Neural progenitor cell (in vitro differentiated cells): ENCODE data around the gene TCERG1L. TPM values are rescaled to one million over a fixed set of nuclear protein-coding genes. Genes with fewer than 3 reads are reported as not detected.

Experiments
- DNase-seq: peaks from one replicate; pipeline ENCODE4 v3.0.0-alpha.2; 2016; ENCODE audit warnings: low spot score
- H2AFZ ChIP-seq: fragments of 200-600 bp; sonication (generic); replicated peaks from 2 replicates; pipeline ENCODE4 v1.6.1; 2016; ENCODE audit warnings: antibody characterized with exemption
- H3F3A ChIP-seq: fragments of 200-600 bp; sonication (generic); 2 replicates; pipeline ENCODE4 v1.6.1; 2016; ENCODE audit warnings: antibody characterized with exemption, low read depth
- H3K27ac ChIP-seq: fragments of 200-600 bp; sonication (generic); 2 replicates; pipeline ENCODE4 v1.5.1; 2016; ENCODE audit warnings: mild to moderate bottlenecking
- H3K27me3 ChIP-seq: fragments of 200-600 bp; sonication (generic); 2 replicates; pipeline ENCODE4 v1.6.1; 2016; ENCODE audit warnings: mild to moderate bottlenecking, moderate library complexity
- H3K36me3 ChIP-seq: fragments of 200-600 bp; sonication (generic); 2 replicates; pipeline ENCODE4 v1.5.1; 2016
- H3K4me1 ChIP-seq: fragments of 200-600 bp; sonication (generic); 2 replicates; pipeline ENCODE4 v1.6.1; 2016; ENCODE audit warnings: mixed run types
- H3K4me2 ChIP-seq: fragments of 200-600 bp; sonication (generic); 2 replicates; pipeline ENCODE4 v1.6.1; 2016
- H3K4me3 ChIP-seq: fragments of 200-600 bp; sonication (generic); 2 replicates; pipeline ENCODE4 v1.5.1; 2016
- H3K79me2 ChIP-seq: fragments of 200-600 bp; sonication (generic); 2 replicates; pipeline ENCODE4 v1.6.1; 2016; ENCODE audit warnings: low read depth
- H3K9ac ChIP-seq: fragments of 200-600 bp; sonication (generic); 2 replicates; pipeline ENCODE4 v1.6.1; 2016
- H3K9me3 ChIP-seq: fragments of 200-600 bp; sonication (generic); 2 replicates; pipeline ENCODE4 v1.5.1; 2016; ENCODE audit warnings: low read depth
- H4K20me1 ChIP-seq: fragments of 200-600 bp; sonication (generic); 2 replicates; pipeline ENCODE4 v1.6.1; 2016; ENCODE audit warnings: low read depth
- H3K27ac Mint-ChIP-seq: 3 replicates; pipeline ENCODE4 v1.8.0; 2021; ENCODE audit warnings: mixed read lengths
- H3K27me3 Mint-ChIP-seq: 2 replicates; pipeline ENCODE4 v1.8.0; 2022; ENCODE audit warnings: low read depth, mild to moderate bottlenecking, inconsistent platforms, moderate library complexity, mixed read lengths; ENCODE audit not compliant: insufficient read depth
- H3K36me3 Mint-ChIP-seq: 3 replicates; pipeline ENCODE4 v1.8.0; 2021; ENCODE audit warnings: mixed read lengths
- H3K4me1 Mint-ChIP-seq: 3 replicates; pipeline ENCODE4 v1.8.0; 2021; ENCODE audit warnings: mixed read lengths
- H3K4me3 Mint-ChIP-seq: 3 replicates; pipeline ENCODE4 v1.8.0; 2021; ENCODE audit warnings: mild to moderate bottlenecking, moderate library complexity, mixed read lengths
- H3K9me3 Mint-ChIP-seq: 3 replicates; pipeline ENCODE4 v1.8.0; 2020; ENCODE audit warnings: mixed read lengths
- EZH2 ChIP-seq: fragments of 200-600 bp; sonication (generic); IDR thresholded peaks from 2 replicates; pipeline ENCODE4 v1.6.1; 2017; ENCODE audit warnings: antibody characterized with exemption, mild to moderate bottlenecking, moderate library complexity
- EZH2phosphoT487 ChIP-seq: fragments of 200-600 bp; sonication (generic); IDR thresholded peaks from 2 replicates; pipeline ENCODE4 v1.6.1; 2017; ENCODE audit warnings: antibody characterized with exemption
- total RNA-seq: library from RNA; depleted of rRNA; stranded (reverse); fragments of >200 nt; gene quantifications from 2 replicates; pipeline ENCODE4 v1.2.3, GENCODE V29; 2015; ENCODE audit warnings: low replicate concordance
- TF ChIP-seq, protein P1 (sequence below): fragments of 200-600 bp; sonication (generic); IDR thresholded peaks from 2 replicates; pipeline ENCODE4 v1.5.1; 2017; ENCODE audit warnings: antibody characterized with exemption, mild to moderate bottlenecking

The TCERG1L gene
- total RNA-seq, 1 donor from 2014 or later: 1.8 TPM

DNA sequence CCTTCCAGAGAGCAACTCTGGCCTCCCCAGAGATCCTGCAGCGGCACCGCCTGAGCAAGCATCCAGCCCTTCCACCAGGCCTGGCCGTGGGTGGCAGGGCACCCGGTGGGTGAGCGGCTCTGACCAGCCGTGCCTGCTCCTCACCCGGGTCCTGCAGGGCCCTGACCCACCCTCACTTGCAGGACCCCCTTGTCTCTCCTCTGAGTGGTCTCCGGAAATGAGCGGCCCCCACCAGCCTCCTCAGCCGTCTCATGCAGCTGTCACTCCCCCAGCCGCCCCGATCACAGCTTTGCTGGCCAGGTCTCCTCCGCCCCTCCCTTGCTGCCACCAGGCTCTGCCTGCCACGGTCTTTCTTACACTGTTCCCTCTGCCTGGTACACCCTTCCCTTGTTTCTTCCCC, 218.2 kb downstream of the TCERG1L start:
- Mint-ChIP-seq H3K9me3 (peaks cover 6% of the 10 kb centered on the region), H3K27ac (no peak overlapping the region), H3K4me3 (no peak overlapping the region), H3K4me1 (peaks cover 8% of the 10 kb centered on the region), H3K36me3 (no peaks in the 10 kb centered on the region), H3K27me3 (peaks cover 4% of the 10 kb centered on the region)
- peaks cover 4% of the 10 kb centered on the region for H3K4me1 ChIP-seq
- no peaks in the 10 kb centered on the region for H3K9me3 ChIP-seq
- no peak overlapping the region for H3K4me3 ChIP-seq
- no peak for DNase-seq
- no peak overlapping the region for H3K4me2 ChIP-seq
- H2AFZ ChIP-seq: no peak overlapping the region
- H3K9ac ChIP-seq: no peak overlapping the region
- no peaks in the 10 kb centered on the region for H3F3A ChIP-seq
- no peaks in the 10 kb centered on the region for H3K27me3 ChIP-seq
- no peaks in the 10 kb centered on the region for H3K79me2 ChIP-seq
- no peaks in the 10 kb centered on the region for H3K36me3 ChIP-seq
- no peak for TF ChIP-seq EZH2phosphoT487
- TF ChIP-seq, protein P1, sequence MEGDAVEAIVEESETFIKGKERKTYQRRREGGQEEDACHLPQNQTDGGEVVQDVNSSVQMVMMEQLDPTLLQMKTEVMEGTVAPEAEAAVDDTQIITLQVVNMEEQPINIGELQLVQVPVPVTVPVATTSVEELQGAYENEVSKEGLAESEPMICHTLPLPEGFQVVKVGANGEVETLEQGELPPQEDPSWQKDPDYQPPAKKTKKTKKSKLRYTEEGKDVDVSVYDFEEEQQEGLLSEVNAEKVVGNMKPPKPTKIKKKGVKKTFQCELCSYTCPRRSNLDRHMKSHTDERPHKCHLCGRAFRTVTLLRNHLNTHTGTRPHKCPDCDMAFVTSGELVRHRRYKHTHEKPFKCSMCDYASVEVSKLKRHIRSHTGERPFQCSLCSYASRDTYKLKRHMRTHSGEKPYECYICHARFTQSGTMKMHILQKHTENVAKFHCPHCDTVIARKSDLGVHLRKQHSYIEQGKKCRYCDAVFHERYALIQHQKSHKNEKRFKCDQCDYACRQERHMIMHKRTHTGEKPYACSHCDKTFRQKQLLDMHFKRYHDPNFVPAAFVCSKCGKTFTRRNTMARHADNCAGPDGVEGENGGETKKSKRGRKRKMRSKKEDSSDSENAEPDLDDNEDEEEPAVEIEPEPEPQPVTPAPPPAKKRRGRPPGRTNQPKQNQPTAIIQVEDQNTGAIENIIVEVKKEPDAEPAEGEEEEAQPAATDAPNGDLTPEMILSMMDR: no peak
- no peak for TF ChIP-seq EZH2
- no peaks in the 10 kb centered on the region for H4K20me1 ChIP-seq
- no peak overlapping the region for H3K27ac ChIP-seq

DNA sequence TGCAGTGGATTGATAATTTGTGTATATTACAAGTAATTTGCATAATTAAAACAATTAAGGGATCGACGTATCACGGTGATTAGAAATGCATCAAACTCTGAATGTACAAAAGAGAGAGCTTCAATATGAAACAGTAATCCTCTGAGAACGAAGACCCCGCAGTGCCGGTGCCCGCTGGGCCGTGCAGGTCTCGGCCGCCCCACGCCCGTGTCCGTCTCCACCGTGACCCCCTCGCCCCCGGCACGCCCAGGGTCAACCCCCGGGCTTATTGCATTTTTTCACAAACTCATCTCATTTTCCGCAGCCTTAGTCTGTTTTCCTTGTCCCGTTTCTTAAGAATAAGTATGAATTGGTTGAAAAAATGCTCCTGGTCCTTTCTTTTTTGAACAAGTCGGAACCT, 218.6 kb downstream of the TCERG1L start:
- no peak overlapping the region for H3K4me3 ChIP-seq
- Mint-ChIP-seq H3K36me3 (no peaks in the 10 kb centered on the region), H3K27ac (no peak overlapping the region), H3K27me3 (peaks cover 4% of the 10 kb centered on the region), H3K4me1 (peaks cover 8% of the 10 kb centered on the region), H3K9me3 (peaks cover 6% of the 10 kb centered on the region), H3K4me3 (no peak overlapping the region)
- no peaks in the 10 kb centered on the region for H4K20me1 ChIP-seq
- no peaks in the 10 kb centered on the region for H3K27me3 ChIP-seq
- no peak overlapping the region for H3K4me2 ChIP-seq
- H3K79me2 ChIP-seq: no peaks in the 10 kb centered on the region
- peaks cover 4% of the 10 kb centered on the region for H3K4me1 ChIP-seq
- H3K9ac ChIP-seq: no peak overlapping the region
- H3K27ac ChIP-seq: no peak overlapping the region
- no peak for DNase-seq
- TF ChIP-seq, protein P1: no peak
- TF ChIP-seq EZH2phosphoT487: no peak
- TF ChIP-seq EZH2: no peak
- H3K9me3 ChIP-seq: no peaks in the 10 kb centered on the region
- no peaks in the 10 kb centered on the region for H3K36me3 ChIP-seq
- no peaks in the 10 kb centered on the region for H3F3A ChIP-seq
- no peak overlapping the region for H2AFZ ChIP-seq

DNA sequence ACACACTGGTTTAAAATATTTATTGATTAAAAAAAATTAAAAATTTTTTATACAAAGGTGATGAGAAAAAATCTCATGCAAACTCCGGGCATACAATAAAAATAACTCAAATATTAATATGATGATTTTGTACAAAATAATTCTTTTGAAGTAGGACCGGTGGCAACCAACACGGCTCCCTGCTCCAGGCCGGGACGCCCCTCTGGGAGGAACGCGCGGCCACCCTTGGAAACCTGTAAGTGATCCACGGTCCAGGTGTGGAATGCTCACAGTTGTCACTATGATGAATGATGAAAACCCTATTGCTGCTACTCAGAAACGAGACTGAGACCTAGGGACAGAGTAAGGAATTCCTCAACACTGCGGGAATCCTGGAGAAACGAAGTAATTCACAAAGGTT, 219.1 kb downstream of the TCERG1L start:
- DNase-seq: no peak
- no peaks in the 10 kb centered on the region for H3F3A ChIP-seq
- H4K20me1 ChIP-seq: no peaks in the 10 kb centered on the region
- no peaks in the 10 kb centered on the region for H3K79me2 ChIP-seq
- H3K9me3 ChIP-seq: no peaks in the 10 kb centered on the region
- H3K9me3 Mint-ChIP-seq: peaks cover 6% of the 10 kb centered on the region
- TF ChIP-seq, protein P1: no peak
- no peak for TF ChIP-seq EZH2phosphoT487
- TF ChIP-seq EZH2: no peak
- H3K36me3 Mint-ChIP-seq: no peaks in the 10 kb centered on the region
- H3K4me2 ChIP-seq: no peak overlapping the region
- H3K4me3 Mint-ChIP-seq: no peak overlapping the region
- no peak overlapping the region for H3K27ac ChIP-seq
- H3K36me3 ChIP-seq: no peaks in the 10 kb centered on the region
- no peak overlapping the region for H2AFZ ChIP-seq
- H3K9ac ChIP-seq: no peak overlapping the region
- peaks cover 4% of the 10 kb centered on the region for H3K4me1 ChIP-seq
- no peaks in the 10 kb centered on the region for H3K27me3 ChIP-seq
- H3K4me3 ChIP-seq: no peak overlapping the region
- no peak overlapping the region for H3K27ac Mint-ChIP-seq
- peaks cover 4% of the 10 kb centered on the region for H3K27me3 Mint-ChIP-seq
- peaks cover 8% of the 10 kb centered on the region for H3K4me1 Mint-ChIP-seq

DNA sequence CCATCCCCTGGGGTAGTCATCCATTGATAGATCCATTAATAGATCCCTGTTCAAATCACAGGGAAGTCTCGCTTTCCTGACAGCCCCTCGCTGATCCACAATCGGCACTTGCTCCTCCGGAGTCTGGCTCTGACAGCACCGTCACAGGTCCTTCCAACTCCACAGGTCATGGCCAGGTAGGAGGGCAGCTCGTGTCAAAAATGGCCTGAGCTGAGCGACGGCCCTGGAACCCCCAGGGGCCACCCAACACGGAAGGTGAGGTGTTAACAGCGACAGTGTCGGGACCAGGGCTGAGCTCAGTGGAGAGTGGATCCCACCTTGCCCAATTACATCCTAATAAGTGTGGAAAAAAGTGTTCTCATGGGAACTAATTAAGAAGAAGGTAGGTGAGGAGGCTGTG, 219.8 kb downstream of the TCERG1L start:
- Histone ChIP-seq H3K9ac (no peak overlapping the region), H3K27ac (no peak overlapping the region), H3F3A (no peaks in the 10 kb centered on the region), H4K20me1 (no peaks in the 10 kb centered on the region), H3K27me3 (no peaks in the 10 kb centered on the region), H2AFZ (no peak overlapping the region), H3K4me2 (no peak overlapping the region), H3K79me2 (no peaks in the 10 kb centered on the region), H3K9me3 (no peaks in the 10 kb centered on the region), H3K4me3 (no peak overlapping the region), H3K36me3 (no peaks in the 10 kb centered on the region), H3K4me1 (peaks cover 4% of the 10 kb centered on the region)
- Mint-ChIP-seq H3K27ac (no peak overlapping the region), H3K36me3 (no peaks in the 10 kb centered on the region), H3K27me3 (peaks cover 4% of the 10 kb centered on the region), H3K9me3 (peaks cover 6% of the 10 kb centered on the region), H3K4me1 (peaks cover 8% of the 10 kb centered on the region), H3K4me3 (no peak overlapping the region)
- TF ChIP-seq EZH2 (no peak), EZH2phosphoT487 (no peak)
- TF ChIP-seq, protein P1: no peak
- no peak for DNase-seq
